Activated T-cell treated with anti-CD3 and anti-CD28 coated beads, Interleukin-2, amount 50 U/mL, for 1 hour (primary cell): ENCODE measurements around the gene MYPOP.
A peak's percentile ranks its signal among the peaks of the same experiment; 100 is the strongest.

Experiments used
- DNase-seq: peaks from one replicate; pipeline ENCODE4 v3.0.0-alpha.2; 2020

The MYPOP gene, protein sequence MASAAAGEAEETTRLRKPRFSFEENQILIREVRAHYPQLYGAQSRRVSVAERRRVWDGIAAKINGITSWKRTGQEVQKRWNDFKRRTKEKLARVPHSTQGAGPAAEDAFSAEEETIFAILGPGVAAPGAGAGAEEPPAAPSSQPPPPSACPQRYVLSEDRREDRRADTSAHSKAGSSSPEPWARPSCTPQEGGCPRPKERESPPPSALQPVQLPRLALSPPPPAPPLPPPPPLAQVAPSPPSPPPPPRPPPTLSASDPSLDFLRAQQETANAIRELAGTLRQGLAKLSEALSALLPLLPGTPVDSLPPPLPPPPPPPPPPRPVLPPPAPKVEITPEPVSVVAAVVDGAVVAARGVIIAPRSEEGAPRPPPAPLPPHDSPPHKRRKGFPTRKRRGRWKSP

DNA sequence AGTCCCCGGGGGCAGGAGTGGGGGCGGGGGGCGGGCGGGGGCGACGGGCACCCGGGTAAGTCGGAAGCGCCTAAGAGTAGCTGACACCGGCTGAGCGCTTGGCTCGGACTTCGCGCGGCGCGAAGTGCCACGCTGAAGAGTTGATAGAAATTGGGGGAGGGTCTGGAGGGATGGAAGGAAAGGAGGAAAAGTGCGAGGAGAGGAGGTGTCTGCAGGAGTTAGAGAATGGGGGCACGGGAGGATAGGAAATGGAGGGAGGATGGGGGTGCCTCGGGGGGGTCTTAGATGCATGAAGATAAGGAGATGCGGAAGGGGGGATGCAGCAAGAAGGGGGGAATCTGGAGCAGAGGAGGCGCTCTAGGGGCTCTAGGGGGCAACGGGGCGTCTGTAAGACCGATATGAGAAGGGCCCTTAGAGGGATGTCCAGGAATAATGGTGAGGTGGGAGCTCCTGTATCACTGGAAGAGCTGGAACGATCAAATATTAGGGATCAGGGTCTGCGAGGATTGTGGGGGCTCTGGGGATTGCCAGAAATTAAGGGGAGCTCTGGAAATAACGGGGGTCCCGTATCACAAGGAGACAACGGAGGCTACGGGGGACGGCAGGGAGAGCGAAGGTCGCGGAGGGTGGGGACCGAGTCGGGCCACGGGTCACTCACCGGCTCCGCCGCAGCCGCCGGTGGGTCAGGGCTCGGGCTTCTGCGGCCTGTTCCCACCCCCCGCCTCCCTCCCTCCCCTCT is at the start of gene MYPOP:
Gene MYPOP, minus strand, starts transcription at position 702 of the 739 bp plus-strand sequence. CDS start 840 bp downstream, outside the sequence.
- no peak for DNase-seq

DNA sequence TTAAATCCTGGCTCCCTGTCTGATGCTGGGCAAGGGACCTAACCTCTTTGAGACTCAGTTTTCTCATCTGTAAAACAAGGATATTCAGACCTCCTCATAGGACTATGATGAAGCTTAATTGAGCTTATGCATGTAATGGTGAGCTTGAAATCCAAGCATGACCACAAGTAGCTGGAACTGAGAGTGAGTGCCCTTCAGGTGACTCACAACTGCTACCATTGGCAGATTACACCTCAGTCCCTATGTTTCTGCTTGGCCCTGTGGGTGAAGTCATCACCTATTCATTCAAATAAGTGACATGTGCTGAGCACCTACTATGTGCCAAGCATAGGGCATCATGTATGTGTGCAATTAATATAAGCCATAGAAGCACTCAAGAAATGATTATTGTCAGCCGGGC is 45.5 kb upstream of the MYPOP start:
- no peak for DNase-seq

DNA sequence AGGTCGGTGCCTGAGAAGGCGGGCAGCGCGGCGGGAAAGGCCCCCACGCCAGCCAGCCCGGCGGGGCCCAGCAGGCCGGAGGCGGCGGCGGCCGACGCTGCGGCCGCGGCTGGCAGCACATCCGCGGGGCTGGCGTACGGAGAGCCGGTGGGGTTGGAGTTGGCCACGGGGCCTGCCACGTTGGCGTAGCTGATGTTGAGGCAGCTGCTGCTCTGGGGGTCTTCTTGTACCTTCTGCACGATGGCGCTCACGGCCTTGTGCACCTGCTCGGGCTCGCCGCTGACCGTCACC is 38.0 kb upstream of the MYPOP start:
- DNase-seq, result no peak

DNA sequence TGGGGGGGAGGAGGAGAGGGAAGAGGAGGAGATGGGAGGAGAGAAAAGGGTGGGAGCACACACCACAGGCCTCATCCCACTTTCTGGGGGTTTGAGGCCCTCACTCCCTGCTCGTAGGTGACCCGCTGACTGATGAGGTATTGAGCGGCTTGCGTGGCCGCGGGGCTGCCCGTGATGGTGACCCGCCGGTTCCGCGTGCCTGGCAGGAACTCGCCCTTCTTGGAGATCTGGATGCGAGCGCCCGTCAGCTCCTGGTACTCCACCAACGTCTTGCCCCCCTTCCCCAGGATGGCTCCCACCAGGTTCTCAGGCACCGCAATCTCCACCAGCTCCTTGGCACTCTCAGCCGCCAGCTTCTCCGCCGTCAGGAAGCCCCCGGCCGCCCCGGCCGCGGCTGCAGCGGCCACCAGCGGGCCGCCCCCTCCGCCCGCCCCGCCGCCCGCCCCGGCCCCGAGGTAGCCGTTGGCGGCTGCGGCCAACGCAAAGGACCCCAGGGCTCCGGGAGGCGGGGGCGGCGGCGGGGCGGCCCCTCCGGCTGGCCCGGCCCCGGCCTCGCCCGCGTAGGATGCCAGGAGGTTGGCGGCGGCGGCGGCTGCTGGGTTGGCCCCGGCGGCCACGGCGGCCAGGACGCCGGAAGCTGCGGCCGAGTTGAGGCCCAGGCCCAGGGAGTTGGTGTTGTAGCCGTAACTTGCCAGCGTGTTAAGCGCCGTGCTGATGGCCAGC is 37.5 kb upstream of the MYPOP start:
- no peak for DNase-seq

DNA sequence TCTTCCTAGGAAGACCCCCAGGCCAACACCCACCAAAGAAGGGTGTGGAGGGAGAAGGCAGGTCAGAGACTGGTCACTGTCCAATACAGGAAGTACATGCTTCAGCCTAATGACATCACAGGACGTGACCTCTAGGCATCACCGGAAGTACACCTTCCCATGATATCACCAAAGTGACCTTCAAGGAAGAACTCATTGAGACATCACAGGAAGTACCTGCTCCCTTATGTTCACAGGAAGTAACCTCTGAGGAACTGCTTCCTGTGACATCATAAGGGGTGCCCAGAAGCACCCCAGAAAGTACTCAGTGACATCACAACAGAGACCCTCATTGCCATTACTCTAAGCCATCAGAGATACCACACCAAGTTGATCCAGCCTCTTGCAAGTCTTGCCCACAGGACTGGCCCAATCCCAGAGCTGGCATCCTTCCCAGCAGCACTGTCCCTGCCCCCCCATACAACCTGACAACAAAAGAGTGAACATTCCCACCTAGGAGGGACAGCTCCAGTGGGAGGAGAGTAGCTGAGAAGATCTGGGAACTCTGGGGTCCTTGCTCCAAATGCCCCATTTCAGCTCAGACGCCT is 36.4 kb upstream of the MYPOP start:
- DNase-seq, result no peak

DNA sequence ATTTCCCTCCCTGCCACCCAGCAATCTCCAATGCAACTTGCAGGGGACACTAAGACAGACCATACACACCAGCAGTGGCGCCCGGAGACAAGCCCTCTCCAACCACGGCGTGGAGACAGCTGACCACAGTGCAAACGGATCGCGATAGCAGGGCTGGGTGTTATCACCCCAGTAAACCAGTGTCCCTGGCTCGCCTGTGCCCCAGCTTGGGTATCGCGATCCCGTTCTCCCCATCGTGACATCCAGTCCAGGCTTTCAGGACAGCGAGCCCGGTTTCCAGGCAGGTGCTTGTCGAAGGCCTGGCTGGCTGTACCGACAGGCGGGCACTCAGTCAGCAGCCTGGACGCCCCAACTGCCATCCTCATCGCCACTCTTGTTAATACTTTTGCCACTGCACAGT is 32.9 kb upstream of the MYPOP start:
- DNase-seq, result no peak

DNA sequence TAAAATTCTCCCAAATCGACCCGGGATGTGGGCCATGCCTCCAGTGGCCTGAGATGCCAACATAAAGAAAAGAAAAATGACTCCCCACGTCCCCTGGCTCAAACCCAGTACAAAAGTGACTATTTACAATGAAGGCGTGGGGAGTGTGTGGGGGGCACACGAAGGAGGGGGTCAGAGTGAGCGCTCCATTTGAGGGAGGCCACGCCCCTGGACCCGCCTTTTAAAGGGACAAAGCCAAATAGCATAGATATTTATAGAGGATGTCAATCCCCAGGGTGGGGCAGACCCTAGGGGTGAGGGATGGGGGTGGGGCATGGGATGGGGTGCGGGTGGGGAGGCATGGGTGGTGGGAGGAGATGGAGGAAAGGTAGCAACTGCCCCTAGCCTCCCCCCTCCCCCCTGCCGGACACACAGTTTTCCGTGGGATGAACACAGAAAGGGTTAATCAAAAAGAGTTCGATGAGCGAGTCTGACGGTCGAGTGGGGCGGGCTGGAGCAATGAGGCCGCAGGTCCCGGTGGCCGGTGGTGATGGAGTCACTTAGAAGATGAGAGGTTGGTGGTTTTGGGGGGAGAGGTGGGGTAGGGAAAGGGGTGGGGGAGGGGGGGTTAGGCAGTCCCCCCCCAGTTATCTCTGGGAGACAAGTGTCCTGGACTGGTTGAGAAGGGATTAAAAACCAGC is 32.3 kb upstream of the MYPOP start:
- no peak for DNase-seq

DNA sequence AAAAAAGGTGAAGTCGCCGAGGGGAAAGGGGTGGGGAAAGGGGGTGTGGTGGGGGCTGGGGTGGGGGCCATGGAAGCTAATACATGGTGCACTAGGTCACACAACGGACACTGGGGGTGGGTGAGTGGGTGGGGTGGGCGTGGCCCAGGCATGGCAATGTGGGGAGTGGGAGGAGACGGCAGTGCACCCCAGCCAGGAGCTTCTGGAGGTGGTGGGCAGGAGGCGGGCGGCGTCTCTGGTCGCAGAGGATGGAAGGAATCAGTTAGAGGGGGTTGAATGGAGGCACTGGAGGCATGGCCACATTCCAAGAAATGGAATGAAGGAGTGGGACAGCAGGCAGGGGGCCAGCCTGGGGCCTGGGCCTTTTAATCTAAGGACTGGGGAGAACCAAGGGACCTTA is 31.3 kb upstream of the MYPOP start:
- no peak for DNase-seq

DNA sequence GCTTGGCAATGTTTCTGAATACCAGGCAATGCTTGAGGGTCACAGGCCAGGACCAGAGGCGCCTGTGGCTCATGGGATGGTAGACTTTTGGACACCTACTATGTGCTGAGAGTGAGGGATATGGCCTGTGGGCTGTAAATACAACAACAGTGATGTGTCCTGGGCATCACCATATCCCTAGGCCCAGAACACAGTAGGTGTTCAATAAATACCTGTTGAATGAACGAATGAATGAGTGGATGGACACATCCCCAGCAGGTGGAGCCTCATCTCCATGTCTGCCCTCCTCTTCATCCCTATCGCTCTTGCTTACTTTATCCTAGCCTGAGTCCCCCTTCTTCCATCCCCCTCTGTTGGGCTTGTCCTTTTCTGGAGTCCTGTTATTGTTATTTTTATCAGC is 28.6 kb upstream of the MYPOP start:
- DNase-seq, result no peak

DNA sequence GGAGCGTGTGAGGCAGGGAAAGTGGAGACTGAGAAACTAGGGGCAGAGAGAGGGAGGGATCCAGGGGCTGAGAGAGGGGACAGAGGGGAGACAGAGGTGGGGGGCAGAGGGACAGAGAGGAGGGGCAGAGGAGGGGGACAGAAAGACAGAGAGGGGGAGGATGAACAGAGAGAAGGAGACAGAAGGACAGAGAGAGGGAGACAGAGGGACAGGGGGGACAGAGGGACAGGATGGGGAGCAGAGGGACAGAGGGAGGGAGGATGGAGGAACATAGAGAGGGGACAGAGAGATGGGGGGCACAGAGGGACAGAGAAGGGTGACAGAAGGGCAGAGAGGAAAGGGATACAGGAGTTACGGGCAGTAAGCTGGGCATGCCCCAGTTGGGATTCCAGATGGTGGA is 26.8 kb upstream of the MYPOP start:
- no peak for DNase-seq

DNA sequence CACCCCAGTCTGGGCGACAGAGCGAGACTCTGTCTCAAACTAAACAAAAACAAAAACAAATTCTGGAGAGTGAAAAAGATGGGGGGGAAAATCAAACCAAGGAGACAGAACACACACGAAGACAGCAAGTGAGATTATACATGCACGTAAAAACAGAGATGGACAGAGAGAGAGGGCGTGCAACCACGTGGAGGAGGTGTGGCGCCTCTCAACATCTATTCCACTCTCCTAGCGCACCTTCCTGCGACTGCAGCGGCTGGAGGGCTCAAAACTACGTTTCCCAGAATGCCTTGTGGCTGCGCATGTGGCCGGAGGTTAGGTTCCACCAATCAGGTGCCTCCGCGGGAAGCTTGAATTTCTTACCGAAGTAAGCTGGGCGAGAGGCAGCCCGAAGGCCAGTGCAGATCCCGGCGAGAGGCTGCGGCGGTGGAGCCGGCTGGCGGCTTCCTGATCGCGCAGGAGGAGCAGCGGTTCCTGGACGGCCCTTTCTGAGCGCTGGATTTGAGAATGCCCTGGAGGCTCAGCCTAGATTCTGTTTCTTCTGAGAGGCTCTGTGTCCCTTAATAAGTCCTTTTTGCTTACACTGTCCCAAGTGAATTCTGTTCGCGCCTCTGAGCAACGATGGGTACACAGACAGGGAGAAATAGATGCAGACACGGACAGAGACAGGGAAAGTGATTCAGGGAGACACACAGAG is 25.3 kb upstream of the MYPOP start:
- DNase-seq, result peak; percentile 83

DNA sequence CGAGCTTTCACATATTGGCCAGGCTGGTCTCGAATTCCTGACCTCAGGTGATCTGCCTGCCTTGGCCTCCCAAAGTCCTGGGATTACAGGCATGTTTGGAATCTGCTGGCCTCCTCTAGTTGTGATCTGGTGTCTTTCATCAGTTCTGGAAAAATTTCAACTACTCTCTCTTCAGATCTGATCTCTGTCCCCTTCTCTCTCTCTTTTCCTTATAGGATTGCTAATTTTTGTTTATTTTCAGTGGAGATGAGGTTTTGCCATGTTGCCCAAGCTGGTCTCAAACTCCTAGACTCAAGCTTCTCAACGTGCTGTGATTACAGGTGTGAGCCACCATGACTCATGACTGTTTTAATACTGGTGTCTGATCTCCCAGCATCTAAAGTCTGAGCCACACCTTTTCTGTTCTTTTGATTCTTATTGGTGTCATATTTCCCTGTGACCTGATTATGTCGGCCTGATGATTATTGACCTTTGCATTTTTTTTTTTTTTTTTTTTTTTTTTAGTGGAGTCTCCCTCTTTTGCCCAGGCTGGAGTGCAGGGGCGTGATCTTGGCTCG is 22.6 kb upstream of the MYPOP start:
- no peak for DNase-seq

DNA sequence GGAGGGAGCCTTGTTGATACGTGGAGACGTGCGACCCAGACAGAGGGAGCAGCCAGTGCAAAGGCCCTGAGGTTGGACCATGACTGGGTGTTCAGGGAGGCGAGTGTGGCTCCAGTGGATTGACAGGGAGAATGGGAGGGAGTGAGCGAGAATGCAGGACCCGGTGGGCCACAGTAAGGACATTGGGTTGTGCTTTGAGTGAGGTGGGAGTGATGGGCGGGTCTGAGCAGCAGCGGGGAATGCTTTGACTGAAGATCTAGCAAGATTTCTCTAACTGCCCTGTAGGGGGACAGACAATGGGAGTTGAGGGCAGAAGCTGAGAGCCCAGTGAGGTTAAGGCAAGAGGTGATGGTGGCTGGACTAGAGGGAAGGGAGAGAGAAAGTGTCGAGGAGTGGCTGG is 19.9 kb upstream of the MYPOP start:
- no peak for DNase-seq

DNA sequence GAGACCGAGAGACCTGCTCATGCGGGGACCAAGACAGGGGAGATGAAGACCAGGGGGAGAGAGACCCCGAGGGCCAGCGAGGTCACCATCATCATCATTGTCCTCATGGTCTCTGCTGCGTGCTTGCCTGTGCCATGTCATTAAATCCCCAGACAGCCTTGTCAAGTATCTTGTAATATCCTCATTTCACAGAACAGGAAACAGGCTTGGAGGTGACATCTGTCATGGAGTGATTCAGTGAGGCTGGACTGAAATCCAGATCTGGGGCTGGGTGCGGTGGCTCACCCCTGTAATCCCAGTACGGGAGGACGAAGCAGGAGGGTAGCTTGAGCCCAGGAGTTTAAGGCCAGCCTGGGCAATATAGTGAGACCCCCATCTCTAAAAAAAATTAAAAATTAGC is 18.0 kb upstream of the MYPOP start:
- DNase-seq, result no peak

DNA sequence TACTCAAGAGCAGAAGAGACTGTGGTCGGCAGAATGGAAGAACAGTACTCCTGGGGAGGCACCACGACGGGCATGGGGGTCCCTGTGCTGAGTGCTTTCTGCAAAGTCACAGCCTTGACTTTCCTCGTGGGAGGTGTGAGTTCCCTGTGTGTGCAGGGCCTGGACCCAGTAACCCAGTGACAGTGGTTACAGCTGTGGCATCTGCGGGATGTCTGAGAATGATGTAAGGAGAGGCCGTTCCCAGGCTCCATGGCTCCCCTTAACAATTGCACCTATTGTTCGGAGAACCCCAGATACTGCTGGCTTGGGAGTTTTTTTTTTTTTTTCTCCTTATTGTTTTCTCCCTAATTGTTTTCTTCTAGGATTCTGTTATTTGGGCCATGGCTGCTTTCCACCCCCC is 17.3 kb upstream of the MYPOP start:
- no peak for DNase-seq

DNA sequence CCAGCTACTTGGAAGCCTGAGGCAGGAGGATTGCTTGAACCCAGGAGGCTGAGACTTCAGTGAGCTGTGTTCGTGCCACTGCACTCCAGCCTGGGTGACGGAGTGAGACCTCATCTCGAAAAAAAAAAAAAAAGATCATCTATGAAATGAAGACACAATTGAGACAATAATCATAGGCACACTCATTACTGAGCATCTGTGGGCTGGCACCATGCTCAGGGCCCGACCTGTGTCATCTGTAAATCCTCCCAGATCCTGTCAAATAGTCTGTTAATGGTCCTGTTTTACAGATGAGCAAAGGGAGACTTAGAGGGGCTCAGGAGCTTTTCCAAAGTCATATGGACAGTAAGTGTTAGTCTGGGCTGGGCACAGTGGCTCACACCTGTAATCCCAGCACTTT is 16.3 kb upstream of the MYPOP start:
- DNase-seq, result no peak

DNA sequence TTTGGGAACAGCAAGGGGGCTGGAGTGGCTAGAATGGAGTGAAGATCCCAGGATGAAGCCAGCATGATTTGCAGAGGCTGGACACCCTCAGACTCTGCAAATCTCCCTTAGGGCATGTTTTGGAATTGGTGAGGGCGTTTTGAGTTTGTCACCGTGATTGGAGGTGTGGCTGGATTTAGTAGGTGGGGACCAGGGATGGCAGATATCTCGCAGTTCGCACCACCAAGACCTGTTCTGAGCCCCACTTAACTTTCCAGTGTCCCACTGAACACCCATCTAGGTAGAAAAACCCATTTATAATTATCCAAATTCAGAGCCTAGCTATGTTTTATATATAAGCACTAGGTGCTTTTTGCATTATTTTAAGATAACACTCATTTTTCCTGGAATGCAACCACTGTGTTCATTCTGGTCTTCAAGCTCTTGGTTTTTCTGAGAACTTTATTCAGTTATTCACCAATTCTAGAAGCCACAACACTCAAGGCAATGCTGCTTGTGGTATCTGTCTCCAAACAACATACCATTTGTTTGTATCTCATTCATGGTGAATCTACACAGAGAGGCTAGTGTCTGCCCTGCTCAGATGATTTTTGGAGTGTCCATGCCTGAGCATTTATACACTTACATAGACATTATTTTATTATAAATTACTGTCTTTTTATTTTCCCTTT is 15.1 kb upstream of the MYPOP start:
- DNase-seq, result no peak

DNA sequence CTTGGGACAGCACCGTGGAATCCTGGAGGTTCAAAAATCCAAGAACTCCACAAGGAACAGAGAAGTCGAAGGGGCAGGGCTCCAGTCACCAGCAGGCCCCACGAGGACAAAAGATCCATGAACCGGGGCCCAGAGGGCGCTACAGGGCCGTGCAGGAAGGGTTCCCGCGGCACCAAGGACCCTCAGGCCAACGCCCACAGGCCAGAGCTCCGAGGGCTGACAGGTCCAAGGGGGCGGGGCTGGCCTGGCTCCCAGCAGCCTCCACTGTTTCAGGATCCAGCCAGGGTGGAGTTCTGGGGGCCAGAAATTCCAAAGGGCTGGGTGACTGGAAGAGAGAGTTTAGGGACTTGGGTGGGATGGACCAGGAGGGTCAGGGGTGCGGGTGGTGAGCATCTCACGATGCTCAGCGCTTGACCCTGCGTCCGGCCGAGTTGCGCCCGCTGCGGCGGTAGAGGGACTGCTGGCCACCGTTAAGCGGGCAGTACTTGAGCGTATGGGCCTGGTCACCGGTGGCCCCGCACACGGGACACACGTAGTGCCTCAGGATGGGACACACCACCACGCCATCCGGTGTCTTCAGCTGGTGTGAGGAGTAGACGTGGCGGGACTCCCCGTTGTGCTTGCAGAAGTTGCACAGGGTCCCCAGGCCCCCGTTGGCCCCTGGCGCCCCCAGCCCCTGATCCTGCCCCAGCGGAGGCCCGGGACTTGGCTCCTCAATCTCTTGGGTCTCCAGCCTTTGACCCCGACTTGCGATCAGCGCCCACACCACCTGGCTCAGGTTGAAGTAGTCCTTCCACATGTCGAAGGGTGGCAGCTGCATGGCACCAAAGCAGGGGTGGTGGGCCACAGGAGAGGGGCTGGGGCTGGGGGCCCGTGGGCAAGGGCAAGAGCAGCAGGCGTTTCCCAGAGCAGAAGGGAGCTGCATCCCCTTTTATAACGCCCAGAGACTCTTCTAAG is 11.7 kb upstream of the MYPOP start, which contains the start of gene NANOS2:
Gene NANOS2, minus strand, starts transcription at position 905 of the 957 bp plus-strand sequence. Its CDS starts 85 bp downstream, at position 820.
- DNase-seq, result no peak

DNA sequence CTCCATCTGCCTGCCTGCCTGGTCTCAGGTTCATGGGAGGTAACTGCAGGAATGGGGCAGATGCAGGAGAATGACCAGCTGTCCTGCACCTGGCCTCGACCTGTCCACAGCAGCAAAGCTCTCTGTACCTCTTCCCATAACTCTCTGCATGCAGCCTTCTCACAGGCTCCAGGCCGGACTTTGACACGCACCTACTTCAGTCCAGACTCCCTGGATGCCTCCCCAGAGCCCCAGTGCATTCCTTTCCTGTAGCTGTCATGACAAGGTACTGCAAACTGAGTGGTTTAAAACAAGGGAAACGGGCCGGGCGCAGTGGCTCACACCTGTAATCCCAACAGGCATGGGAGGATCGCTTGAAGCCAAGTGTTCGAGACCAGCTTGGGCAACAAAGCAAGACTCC is 8.9 kb upstream of the MYPOP start:
- no peak for DNase-seq

DNA sequence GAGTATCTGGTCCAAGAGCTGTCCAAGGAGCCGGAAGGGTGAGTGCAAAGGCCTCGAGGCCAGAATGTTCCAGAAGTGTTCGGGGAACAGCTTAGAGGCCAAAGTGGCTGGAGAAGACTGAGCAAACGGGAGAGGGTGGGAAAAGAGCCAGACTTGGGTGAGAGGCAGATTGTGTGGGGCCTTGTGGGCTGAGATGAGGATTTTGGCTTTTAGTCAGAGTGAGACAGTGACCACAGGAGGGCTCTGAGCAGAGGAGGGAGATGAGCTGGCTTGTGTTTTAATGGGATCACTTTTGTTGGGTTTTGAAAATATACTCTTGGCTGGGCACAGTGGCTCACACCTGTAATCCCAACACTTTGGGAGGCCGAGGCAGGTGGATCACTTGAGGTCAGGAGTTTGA is 6.5 kb upstream of the MYPOP start:
- no peak for DNase-seq
